HTR-8/SVneo (cell line): ENCODE data around the gene HOXA4.

ENCODE experiments used
- DNase-seq: peaks from one replicate; pipeline ENCODE4 v3.0.0; 2011; ENCODE audit warnings: low spot score, mixed read lengths; ENCODE audit not compliant: insufficient read length
- FAIRE-seq: peaks from 2 replicates; lab custom pipeline; 2011; peaks lifted over from hg19 to GRCh38; lab: Jason Lieb, UNC

The HOXA4 gene

GRCh38 chr7:27159266-27160144, 28.9 kb upstream of the HOXA4 start:
- FAIRE-seq = no peak

DNA sequence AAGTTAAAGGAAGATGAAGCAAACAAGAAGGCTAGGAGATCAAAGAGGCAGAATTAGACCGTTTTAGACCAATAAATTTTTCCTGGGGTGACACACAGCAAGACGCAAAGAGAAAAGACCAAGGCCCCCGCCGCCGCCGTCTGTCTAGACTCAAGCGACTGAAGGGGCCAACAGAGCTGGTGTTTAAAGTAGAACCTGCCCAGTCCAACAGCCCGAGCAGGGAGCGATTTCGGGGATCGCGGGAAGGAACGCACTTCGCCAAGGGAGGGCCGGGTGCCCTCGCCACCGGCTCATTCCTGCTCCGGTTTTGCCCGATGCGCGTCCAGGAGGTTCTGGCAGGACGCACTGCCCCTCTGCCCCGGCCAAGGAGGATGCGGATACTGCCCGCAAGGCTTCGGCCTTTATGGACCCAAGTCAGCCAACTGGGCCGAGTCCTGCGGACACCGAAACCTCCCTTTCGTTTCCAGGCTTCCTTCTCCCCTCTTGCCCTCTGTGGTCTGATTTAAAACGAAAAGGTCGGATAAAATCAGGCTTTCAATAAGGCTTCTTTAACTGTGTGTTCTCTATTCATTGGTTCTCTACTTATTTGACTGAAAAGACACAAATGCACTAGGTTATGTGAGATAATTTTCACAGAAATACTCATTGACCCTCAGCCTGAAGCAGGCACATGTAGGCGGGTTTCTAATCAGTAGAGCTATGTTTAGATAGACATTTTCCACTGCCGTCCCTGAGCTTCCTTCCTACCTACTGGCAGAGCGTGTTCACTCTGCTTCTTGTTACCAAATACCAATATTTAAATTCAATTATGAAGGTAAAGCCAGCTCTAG, 28.1 kb upstream of the HOXA4 start:
- DNase-seq (no peak), FAIRE-seq (no peak)

More at GRCh38 chr7:27159266-27160144, 28.9 kb upstream of the HOXA4 start:
- DNase-seq = no peak

- FAIRE-seq (no peak), DNase-seq (no peak)
These were observed 27.3 kb upstream of the HOXA4 start for GRCh38 chr7:27157702-27158431.

GRCh38 chr7:27156916-27157701, 26.6 kb upstream of the HOXA4 start:
- no peak for FAIRE-seq
- DNase-seq = no peak

DNA sequence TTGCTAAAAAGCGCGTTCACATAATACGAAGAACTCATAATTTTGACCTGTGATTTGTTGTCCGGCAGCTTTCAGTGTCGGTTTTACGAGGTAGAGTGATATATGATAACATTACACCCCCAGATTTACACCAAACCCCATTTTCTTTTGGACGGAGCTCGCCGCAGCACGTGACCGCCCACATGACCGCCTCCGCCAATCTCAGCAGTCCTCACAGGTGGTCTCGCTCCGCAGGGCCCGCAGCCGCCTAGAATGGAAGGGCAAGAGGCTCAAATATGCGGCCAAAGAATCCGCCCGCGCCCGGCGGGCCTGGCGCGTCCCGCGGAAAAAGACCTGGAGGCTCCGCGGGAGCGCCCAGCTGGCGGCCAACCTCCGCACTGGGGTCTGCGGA, 25.9 kb upstream of the HOXA4 start, which contains the start of gene HOXA7:
Gene HOXA7, minus strand, starts transcription at position 168 of the 391 bp plus-strand sequence. Its CDS starts 130 bp downstream, at position 38.
- FAIRE-seq (no peak), DNase-seq (peak; percentile 81)

- FAIRE-seq = no peak
These were observed 25.4 kb upstream of the HOXA4 start for GRCh38 chr7:27155816-27156507.

DNA sequence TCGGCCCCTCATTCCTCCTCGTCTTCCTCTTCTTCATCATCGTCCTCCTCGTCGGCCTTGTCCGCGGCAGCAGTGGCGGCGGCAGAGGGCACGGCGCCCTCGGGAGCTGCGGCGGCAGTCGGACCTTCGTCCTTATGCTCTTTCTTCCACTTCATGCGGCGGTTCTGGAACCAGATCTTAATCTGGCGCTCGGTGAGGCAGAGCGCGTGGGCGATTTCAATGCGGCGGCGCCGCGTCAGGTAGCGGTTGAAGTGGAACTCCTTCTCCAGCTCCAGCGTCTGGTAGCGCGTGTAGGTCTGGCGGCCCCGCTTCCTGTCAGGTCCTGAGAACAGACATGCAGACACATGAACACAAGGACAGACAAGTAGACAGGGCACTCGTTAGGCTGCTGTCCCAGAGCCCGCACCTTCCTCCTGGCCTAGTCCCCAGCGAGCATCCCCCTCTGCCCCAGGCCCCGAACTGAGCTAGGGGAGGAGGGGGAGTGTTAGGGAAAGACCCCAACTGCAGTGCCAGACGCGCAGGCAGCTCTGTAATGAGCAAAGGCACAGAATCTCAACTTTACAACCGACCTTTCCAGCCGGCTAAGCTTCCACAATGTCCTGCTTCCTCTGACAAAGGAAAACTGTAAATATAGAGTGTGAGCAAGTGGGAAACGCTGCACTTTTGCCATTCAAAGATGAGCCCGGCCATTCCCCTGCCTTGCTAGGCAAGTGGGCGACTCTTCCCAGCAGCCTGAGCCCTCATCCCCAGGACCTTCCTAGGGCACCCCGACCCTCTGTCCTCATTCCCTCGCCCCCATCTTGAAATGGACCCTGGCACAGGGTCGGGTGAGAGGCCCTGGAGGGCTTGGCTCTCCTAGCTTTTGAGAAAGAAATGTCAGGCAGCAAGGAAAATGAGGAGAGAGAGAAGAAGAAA, 24.6 kb upstream of the HOXA4 start:
- no peak for FAIRE-seq
- no peak for DNase-seq

More at GRCh38 chr7:27155816-27156507, 25.4 kb upstream of the HOXA4 start:
- DNase-seq = no peak

DNA sequence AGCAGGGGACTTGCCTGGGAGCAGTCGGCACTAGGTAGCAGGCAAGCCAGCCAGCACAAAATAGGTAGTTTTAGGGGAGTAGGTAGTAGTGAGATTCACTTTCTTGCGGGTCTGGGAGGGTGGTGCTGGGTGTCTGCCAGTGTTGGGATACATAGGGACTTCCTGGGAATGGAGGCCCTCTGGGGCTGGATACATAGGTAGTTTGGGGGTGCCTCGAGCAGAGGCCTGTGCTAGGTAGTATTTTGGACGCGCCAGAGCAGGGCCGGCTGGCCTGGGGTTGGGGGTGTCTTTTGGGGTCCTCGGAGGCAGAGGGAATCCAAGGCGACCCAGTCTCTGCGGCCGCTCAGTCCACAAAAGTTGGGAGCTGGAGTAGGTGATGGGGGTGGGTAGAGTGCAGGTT, 23.8 kb upstream of the HOXA4 start:
- no peak for DNase-seq

DNA sequence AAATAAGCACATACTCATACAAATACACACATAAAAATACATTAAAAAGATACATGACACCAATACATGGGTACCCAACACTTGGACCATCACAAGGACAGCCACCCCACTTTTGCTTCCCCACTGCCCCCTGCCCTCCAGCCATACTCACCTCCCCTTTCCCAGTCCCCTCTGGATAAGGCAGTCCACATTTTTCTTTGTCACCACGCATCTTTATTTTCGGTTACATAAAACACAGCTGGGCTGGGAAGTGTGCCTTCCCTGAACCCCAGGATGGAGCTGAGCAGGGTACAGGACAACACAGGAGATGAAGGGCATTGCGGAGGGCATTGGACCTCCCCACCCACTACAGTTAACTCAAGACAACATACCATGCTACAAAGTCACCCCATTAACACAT, 23.0 kb upstream of the HOXA4 start:
- DNase-seq (no peak), FAIRE-seq (no peak)

More for the DNA sequence above, 23.8 kb upstream of the HOXA4 start:
- FAIRE-seq = no peak

DNA sequence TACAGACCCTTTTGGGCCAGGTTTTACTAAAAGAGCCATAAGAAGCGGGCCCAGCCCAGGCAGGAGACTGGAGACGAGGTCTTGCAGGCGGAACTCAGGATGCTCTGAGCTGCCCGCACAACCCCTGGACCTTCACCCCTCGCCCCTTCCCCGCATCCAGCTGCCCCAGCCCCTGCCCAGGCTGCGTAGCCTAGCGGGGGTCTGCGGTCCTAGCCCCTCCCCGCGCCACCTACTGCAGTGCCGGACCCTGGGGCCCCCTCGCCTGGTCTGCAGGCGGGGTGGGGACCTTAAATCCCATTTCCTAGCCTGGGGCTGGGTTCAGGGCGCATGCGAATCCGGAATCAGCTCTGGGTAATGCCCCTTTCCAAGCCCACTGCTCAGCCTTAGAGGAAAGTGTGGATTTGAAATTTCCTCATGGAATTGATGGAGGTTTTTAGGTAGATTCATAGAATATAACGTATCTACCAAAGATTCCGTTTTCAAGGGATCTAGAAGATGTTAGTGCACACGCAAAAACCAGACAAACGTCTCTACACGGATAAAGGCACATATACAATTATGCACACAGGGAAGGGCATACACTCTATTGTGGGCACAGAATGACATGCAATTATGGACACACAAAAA, 22.4 kb upstream of the HOXA4 start:
- FAIRE-seq = no peak
- no peak for DNase-seq

DNA sequence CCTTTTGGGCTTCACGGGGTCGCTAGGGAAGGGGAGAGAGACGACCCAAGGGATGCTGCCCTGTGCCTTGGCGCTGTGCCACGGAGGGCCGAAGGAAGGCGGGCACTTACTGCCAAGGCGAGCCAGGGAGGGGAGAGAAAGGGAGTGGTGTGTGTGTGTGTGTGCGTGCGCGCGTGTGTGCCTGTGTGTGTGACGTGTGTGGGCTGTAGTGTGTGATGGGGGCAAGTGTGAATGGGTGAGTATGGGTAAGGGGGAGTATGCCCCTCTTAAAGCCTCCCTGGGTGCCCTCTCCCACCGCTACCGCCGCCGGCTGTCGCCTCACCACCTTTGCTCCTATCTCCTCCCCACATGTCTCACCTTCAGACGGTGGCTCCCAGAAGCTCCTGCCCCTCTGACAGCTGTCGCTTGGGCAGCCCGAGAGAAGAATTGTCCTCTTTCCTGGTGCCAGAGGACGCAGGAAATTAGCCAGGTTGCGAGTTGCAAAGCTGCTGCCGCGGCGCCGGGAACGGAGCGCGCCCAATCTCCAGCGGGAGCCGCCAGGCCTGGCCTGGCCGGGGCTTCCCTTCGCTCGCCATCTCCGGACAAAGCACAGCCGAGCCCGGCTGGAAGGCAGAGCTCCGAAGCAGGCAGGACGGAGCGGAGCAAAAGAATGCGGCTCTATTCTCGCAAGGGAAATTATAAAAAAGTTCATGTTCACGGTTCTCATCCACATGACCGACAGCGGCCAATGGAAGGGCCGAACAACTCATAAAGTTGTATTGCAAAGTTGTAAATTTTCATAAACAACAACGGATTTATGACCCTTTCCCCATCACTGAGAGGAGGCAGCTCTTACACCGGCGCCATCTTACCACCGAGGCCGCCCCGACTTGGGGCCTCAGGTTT, 21.6 kb upstream of the HOXA4 start, which contains the start of gene HOXA3:
Gene HOXA3, minus strand, starts transcription at position 653 of the 885 bp plus-strand sequence. CDS start 41,943 bp downstream, outside the sequence.
- DNase-seq = peak; percentile 71
- peak; percentile 92 for FAIRE-seq

- DNase-seq = no peak
- no peak for FAIRE-seq
These were observed 20.9 kb upstream of the HOXA4 start for GRCh38 chr7:27151341-27151930.

DNA sequence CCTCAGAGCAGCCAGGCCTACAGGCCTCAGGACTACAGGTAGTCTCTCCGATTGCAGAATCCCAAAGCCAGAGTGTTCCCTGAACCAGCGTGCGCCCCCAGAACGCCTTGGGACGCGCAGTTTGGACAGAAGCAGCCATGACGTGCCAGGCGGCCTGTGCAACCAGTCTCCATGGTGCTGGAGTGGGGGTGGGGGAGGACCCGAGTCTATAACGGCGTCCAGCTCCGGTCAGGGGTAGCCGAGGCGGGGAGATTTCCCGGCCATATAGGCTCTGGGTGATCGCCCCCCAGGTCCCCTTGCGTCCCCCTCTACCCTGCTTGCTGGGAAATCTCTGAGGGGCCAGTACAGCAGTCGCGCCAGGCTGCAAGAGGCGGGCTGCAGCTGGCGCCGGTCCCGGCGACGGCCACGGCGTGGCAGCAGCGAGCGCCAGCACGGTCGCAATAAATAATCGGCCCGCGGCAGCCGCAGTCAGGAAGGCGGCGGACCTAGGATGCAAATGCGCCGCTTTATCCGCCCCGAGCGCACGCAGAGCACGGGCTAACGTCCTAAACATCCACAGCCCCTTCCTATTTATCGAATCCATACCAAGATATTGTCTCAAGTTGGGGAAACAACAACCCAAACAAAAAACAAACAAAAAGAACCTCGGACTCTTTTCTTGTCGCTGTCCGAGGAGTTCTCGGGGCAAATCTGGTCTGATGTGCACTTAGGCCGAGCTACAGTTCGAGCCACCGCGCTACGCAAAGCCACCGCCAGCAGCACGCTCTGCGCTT, 20.2 kb upstream of the HOXA4 start:
- DNase-seq (no peak), FAIRE-seq (peak; percentile 86)

GRCh38 chr7:27149842-27150567, 19.4 kb upstream of the HOXA4 start:
- DNase-seq (no peak), FAIRE-seq (no peak)
